Astrocyte of the spinal cord (primary cell): Measurements from ENCODE around the gene GAREM2.

Experiments used
- DNase-seq: peaks from one replicate; pipeline ENCODE4 v3.0.0; 2011; ENCODE audit warnings: low read depth, low spot score
- H3K4me3 ChIP-seq: 2 replicates; pipeline ENCODE4 v1.5.1; 2011; ENCODE audit warnings: low read depth, mild to moderate bottlenecking, low read length, moderate library complexity
- in situ Hi-C: cut with HindIII; loops from 2 replicates; pipeline ENCODE4 v1.10.0; 2017; ENCODE audit warnings: low sequenced_read_pairs
- TF ChIP-seq, protein P1 (sequence below): IDR thresholded peaks from 2 replicates; pipeline ENCODE4 v1.5.1; 2012; ENCODE audit warnings: low read depth, mild to moderate bottlenecking, low read length, inconsistent platforms

Gene GAREM2

DNA sequence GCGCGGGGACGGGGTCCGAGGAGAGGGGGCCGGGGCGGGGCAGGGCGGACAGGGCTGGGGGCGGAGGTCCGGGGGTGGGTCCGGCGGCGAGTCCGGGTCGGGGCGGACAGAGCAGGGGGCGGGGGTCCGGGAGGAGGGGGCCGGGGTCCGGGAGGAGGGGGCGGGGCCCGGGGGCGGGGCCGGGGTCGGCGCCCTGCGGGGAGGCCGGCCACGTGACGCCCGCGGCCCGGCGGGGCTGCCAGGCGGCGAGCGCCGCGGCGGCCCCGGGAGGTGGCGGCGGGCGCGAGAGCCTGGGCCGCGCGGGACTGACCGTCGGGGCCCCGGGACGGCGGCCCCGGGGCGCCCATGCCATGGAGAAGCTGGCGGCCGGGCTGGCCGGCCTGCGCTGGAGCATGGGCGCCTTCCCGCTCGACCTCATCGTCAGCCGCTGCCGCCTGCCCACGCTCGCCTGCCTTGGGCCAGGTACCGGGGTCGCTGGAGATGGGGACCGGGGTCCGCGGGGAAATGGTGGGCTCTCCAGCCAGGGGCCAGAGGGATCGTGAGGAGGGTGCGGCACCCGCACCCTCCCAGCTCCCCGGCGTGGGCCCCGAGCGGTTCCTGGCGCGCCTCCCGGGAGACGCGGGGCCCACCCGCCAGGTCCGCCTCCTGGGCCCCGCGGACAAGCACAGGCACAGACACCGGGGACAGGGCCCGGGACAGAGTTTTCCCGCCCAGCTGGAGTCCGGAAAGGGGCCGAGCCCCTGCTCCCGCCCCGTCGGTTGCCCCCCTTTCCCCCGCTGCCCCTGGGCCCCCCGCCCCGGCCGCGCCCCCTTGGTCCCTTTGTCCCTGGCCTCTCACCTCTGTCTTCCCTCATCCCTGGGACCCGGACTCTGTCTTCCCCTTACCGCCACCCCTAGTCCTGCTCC lies at the start of gene GAREM2:
Gene GAREM2 (plus strand): TSS at position 218 of the 905 bp plus-strand sequence. CDS start 133 bp downstream, at position 351.
- no peak within 1 kb of the TSS for H3K4me3 ChIP-seq
- DNase-seq: no peak

DNA sequence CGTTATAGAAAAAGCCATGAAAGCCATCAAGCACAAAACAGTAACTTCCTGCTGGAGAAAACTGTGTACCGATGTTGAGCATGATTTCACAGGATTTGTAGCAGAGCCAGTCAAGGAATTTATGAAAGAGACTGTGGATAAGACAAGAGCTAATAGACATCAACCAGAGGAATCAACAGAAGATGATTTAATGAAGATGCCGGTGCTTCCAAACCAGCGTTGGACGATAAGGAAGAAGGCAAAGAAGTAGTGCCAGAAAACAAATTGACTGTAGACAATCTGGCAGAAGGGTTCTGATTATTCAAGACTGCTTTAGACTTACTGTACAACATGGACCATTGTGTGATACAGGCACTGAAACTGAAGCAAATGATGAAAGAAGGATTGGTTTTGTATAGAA lies 49.5 kb upstream of the GAREM2 start:
- in situ Hi-C loops: no loop called here
- no peak for DNase-seq
- TF ChIP-seq, protein P1, sequence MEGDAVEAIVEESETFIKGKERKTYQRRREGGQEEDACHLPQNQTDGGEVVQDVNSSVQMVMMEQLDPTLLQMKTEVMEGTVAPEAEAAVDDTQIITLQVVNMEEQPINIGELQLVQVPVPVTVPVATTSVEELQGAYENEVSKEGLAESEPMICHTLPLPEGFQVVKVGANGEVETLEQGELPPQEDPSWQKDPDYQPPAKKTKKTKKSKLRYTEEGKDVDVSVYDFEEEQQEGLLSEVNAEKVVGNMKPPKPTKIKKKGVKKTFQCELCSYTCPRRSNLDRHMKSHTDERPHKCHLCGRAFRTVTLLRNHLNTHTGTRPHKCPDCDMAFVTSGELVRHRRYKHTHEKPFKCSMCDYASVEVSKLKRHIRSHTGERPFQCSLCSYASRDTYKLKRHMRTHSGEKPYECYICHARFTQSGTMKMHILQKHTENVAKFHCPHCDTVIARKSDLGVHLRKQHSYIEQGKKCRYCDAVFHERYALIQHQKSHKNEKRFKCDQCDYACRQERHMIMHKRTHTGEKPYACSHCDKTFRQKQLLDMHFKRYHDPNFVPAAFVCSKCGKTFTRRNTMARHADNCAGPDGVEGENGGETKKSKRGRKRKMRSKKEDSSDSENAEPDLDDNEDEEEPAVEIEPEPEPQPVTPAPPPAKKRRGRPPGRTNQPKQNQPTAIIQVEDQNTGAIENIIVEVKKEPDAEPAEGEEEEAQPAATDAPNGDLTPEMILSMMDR: no peak
- no peak overlapping the region for H3K4me3 ChIP-seq

More for the DNA sequence above, at the start of gene GAREM2:
- in situ Hi-C loops: no loop called here
- TF ChIP-seq, protein P1: no peak

DNA sequence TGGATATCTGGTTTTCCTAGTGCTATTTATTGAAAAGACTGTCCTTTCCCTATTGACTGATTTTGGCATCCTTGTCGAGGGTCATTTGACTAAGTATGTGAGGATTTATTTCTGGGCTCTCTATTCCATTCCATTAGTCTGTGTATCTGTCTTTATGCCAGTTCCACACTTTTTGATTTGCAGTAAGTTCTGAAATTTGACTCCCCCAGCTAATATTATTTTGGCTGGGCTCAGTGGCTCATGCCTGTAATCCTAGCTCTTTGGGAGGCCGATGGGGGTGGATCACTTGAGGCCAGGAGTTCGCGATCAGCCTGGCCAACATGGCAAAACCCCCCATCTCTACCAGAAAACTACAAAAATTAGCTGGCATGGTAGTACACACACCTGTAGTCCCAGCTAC lies 46.8 kb upstream of the GAREM2 start:
- TF ChIP-seq, protein P1: no peak
- H3K4me3 ChIP-seq: no peak overlapping the region
- in situ Hi-C loops: no loop called here
- no peak for DNase-seq

DNA sequence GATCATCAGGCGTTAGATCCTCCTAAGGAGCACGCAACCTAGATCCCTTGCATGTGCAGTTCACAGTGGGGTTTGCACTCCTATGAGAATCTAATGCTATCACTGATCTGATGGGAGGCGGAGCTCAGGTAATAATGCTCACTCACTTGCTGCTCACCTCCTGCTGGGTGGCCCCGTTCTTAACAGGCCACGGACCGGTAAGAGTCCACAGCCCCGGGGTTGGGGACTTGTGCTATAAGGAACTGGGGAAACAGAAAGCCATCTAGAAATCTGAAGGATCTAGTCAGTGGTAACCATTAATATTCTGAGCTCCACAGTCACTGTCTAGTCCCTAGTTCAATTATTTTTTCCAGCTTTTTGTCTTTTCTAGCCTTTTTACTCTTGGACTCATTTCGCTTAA lies 44.7 kb upstream of the GAREM2 start:
- H3K4me3 ChIP-seq: no peak overlapping the region
- in situ Hi-C loops: no loop called here
- no peak for DNase-seq
- TF ChIP-seq, protein P1: no peak

DNA sequence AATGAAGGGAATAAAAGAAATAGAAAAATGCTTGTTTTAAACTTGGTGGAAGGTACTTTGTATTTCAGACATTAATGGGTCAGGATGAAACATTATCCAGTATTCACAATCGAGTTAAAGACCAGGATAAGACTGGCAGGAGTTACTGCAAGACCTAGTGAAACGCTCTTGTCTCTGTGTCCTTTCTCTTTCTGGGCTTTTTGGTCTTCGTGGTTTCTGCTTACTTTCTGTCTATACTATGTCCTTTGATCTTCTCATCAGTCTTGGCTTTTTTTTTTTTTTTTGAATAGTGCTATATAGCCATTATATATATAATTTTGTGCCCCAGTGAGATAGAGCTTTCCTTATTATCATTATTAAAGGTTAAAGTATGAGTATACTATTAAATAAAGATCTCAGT lies 42.1 kb upstream of the GAREM2 start:
- in situ Hi-C loops: no loop called here
- DNase-seq: no peak
- TF ChIP-seq, protein P1: no peak
- no peak overlapping the region for H3K4me3 ChIP-seq

DNA sequence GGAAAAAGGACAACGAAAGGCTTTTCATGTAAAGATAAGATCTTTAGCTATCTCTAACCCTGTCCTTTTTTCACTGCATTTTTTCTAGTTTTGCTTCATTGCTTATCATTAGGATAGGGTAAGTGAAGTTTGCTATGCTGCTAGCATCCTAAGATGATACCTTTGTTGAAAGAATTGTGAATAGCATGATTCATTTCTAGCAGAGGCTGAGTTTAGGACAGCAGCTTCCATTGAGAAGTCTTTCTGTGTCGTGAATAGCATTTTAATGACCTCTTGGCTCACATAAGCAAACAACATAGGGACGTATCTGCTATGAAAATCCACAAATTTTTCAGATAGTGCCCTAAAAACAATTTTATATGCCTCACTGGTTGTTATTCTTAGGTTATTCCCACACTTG lies 36.4 kb upstream of the GAREM2 start:
- no peak overlapping the region for H3K4me3 ChIP-seq
- TF ChIP-seq, protein P1: no peak

More for the DNA sequence above, 36.4 kb upstream of the GAREM2 start:
- in situ Hi-C loops: no loop called here
- DNase-seq: no peak
